ENCODE results near the gene PEX13. TPM values are rescaled to one million over a fixed set of nuclear protein-coding genes. Genes with fewer than 3 reads are reported as not detected.

Gene PEX13
- total and polyA plus RNA-seq, 7 experiments from 2014 or later, result 7.2 to 23.6 (median 15.8) TPM

- POLR2A ChIA-PET, result no interaction called here
Observed at GRCh38 chr2:61096438-61096837, 78.9 kb downstream of the PEX13 start.

GRCh38 chr2:61100801-61101200 is 83.3 kb downstream of the PEX13 start:
- no peak overlapping the region for H3K4me3 ChIP-seq (ENCODE audit: low read length)
- Mint-ChIP-seq H3K4me3 (no peak overlapping the region), H3K27ac (no peak overlapping the region), H3K9me3 (no peaks in the 10 kb centered on the region), H3K4me1 (peaks cover 0 to 2% (median 0%) of the 10 kb centered on the region in 7 donors), H3K36me3 (peaks cover 0 to 14% (median 7%) of the 10 kb centered on the region in 5 donors), H3K27me3 (no peaks in the 10 kb centered on the region)
- H3K27me3 ChIP-seq (ENCODE audit: control insufficient read depth in 2 of 2, insufficient read depth in 2 of 2, low read length in 2 of 2), result no peaks in the 10 kb centered on the region
- ATAC-seq, result no peak
- ChIA-PET CTCF (no interaction called here), POLR2A (no interaction called here)
- no peaks in the 10 kb centered on the region for H3K36me3 ChIP-seq (ENCODE audit: control insufficient read depth in 2 of 3, insufficient read depth in 3 of 3, low read length in 3 of 3)
- H3K9me3 ChIP-seq (ENCODE audit: control insufficient read depth in 2 of 3, low read length in 3 of 3), result no peaks in the 10 kb centered on the region
- DNase-seq, result no peak
- no peak overlapping the region for H3K27ac ChIP-seq (ENCODE audit: low read depth, low read length)
- intact Hi-C loops (cut with micrococcal nuclease), result no loop called here
- H3K4me1 ChIP-seq (ENCODE audit: control insufficient read depth in 2 of 2, insufficient read depth in 2 of 2, low read length in 2 of 2), result no peaks in the 10 kb centered on the region

More at GRCh38 chr2:61096438-61096837, 78.9 kb downstream of the PEX13 start:
- Mint-ChIP-seq H3K4me3 (no peak overlapping the region), H3K27ac (no peak overlapping the region), H3K36me3 (peaks cover 0 to 1% (median 0%) of the 10 kb centered on the region in 5 donors), H3K4me1 (peaks cover 0 to 2% (median 0%) of the 10 kb centered on the region in 7 donors), H3K27me3 (no peaks in the 10 kb centered on the region), H3K9me3 (no peaks in the 10 kb centered on the region)
- no peaks in the 10 kb centered on the region for H3K9me3 ChIP-seq (ENCODE audit: control insufficient read depth in 2 of 3, low read length in 3 of 3)
- intact Hi-C loops (cut with micrococcal nuclease), result no loop called here
- ATAC-seq, result no peak
- no peaks in the 10 kb centered on the region for H3K27me3 ChIP-seq (ENCODE audit: control insufficient read depth in 2 of 2, insufficient read depth in 2 of 2, low read length in 2 of 2)
- no peak overlapping the region for H3K4me3 ChIP-seq (ENCODE audit: low read length)
- H3K4me1 ChIP-seq (ENCODE audit: control insufficient read depth in 2 of 2, insufficient read depth in 2 of 2, low read length in 2 of 2), result no peaks in the 10 kb centered on the region
- H3K36me3 ChIP-seq (ENCODE audit: control insufficient read depth in 2 of 3, insufficient read depth in 3 of 3, low read length in 3 of 3), result no peaks in the 10 kb centered on the region
- CTCF ChIA-PET, result no interaction called here
- no peak for DNase-seq
- H3K27ac ChIP-seq (ENCODE audit: low read depth, low read length), result no peak overlapping the region

Other genes starting within 250 kb of the PEX13 start
- 10 to 100 TPM; 18.9 to 78.8 (median 26.4) TPM for gene REL, start 136.1 kb upstream of the PEX13 start, total RNA-seq
- gene REL, start 136.1 kb upstream of the PEX13 start, polyA plus RNA-seq, result 10 to 100 TPM; 10.9 to 12.0 TPM
- 1 to 10 TPM; 4.6 to 9.1 (median 5.4) TPM for gene PUS10, start 535 bp downstream of the PEX13 start, total RNA-seq
- 1 to 10 TPM; 3.2 to 3.4 TPM for gene PUS10, start 535 bp downstream of the PEX13 start, polyA plus RNA-seq
- 1 to 10 TPM; 2.0 to 5.9 (median 3.6) TPM for gene SANBR, start 48.2 kb downstream of the PEX13 start, total RNA-seq
- gene SANBR, start 48.2 kb downstream of the PEX13 start, polyA plus RNA-seq, result under 1 TPM; 0.24 to 0.78 TPM
- 10 to 100 TPM in 2 of 5 experiments, 1 to 10 TPM in 3; 5.1 to 24.2 (median 8.8) TPM for gene C2orf74, start 144.5 kb downstream of the PEX13 start, total RNA-seq
- 10 to 100 TPM; 48.8 to 54.1 TPM for gene C2orf74, start 144.5 kb downstream of the PEX13 start, polyA plus RNA-seq